Measurements from ENCODE around the gene TACC2.

Gene TACC2

DNA sequence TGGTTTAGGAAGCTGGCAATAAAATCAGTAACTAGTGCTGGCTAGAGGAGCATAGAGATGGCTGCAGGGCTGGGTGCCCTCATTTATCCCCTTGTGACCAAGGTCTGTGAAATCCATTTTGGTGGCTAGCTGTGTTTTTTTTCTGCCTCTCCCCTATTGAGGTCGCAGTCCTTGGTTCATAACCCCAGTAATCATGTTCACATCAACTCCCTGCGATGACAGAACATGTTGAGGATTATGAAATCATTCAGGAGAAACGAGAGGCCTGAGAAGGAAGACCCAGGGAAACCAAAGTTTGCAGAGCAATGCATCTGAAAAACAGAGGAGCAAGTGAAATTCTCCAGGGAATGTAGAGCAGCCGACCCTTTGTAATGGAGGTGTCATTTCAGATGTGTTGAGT is 126.9 kb downstream of the TACC2 start:
- peaks cover 0 to 2% of the 10 kb centered on the region in 2 donors for H3K4me1 Mint-ChIP-seq
- peaks cover 32 to 52% of the 10 kb centered on the region in 2 donors for H3K27me3 Mint-ChIP-seq
- no peak overlapping the region for H3K27ac Mint-ChIP-seq
- DNase-seq = no peak
- peaks cover 0 to 3% of the 10 kb centered on the region in 2 donors for H3K9me3 Mint-ChIP-seq
- no peak overlapping the region for H3K4me3 Mint-ChIP-seq
- no peaks in the 10 kb centered on the region for H3K36me3 Mint-ChIP-seq
- no peak for ATAC-seq (replicated peaks)

DNA sequence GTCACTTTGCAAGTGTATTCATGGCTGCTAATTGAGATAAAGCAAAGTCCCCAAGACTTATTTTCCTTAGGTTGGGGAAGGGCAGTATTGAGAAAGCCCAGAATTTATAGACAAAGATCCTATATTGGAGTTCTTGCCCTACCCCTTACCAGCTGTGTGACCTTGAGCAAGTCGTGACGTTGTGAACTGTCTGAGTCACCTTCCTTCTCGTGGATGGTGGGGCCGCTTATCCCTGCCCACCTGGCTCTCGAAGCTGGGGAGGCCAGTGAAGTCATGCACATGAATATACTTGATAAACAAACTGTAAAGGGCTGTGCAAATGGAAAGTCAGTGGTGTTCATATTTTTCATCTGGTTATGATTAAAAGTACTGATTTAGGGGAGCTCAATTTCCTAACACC is 127.4 kb downstream of the TACC2 start:
- Mint-ChIP-seq H3K4me1 (peaks cover 0 to 2% of the 10 kb centered on the region in 2 donors), H3K4me3 (no peak overlapping the region), H3K9me3 (no peaks in the 10 kb centered on the region), H3K27me3 (peaks cover 29 to 47% of the 10 kb centered on the region in 2 donors), H3K27ac (no peak overlapping the region), H3K36me3 (no peaks in the 10 kb centered on the region)
- ATAC-seq (replicated peaks) = no peak
- DNase-seq = no peak

DNA sequence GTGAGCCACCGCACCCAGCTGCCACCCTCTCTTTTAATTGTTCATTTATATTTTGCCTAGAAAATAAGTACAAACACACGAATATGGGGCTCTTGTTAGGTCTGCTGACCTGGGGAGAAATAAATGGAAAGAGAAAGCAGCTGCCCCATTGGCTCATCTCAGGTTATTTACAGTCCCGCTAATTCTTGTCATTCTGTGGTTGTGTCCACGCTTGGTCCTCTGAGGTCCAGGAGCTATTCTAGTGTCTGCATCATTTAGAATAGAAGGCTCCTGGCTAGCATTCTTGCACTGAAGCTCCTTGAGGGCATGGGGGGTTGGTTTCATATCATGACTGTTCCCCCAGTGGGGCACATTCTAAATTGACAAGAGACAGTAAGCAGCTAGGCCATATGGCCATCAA is 128.5 kb downstream of the TACC2 start:
- ATAC-seq (replicated peaks) (no peak), DNase-seq (no peak)
- no peak overlapping the region for H3K4me3 Mint-ChIP-seq
- H3K36me3 Mint-ChIP-seq = no peaks in the 10 kb centered on the region
- no peaks in the 10 kb centered on the region for H3K9me3 Mint-ChIP-seq
- H3K4me1 Mint-ChIP-seq = peaks cover 0 to 2% of the 10 kb centered on the region in 2 donors
- H3K27me3 Mint-ChIP-seq = peaks cover 17 to 36% of the 10 kb centered on the region in 2 donors
- H3K27ac Mint-ChIP-seq = no peak overlapping the region

DNA sequence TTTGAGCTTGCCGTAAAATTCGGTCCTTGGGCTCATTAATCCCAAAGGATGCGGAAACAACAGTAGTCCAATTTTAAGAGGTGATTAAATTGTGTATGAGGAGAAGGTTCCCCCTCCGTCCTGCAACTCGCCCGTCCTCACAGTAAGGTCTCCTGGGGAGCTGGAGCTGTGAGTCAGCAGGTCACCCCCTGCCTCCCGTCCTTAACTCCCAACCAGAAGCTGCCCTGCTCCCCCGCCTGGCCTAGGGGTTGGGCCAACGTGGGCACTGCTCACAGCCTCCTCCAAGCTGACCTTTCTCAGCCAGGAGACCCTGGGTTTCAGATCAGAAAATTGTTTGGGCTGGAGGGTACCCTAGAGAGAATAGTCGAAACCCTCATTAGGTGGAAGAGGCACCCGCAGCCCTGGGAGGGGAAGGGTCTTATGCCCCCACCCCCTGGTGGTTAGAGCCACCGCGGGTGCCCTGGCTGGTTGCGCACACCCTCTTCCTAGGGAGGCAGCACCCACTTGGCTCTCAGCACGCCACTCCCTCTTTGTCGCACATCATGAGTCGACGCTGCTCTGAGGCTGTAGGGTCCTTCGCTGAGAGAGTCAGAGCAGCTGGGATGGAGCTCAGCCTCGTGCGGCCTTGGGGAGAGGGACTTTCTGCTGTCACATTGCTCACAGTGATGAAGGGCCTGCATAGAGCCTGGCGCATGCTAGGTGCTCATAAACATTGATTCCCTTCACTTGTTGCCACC is 131.2 kb downstream of the TACC2 start:
- no peaks in the 10 kb centered on the region for H3K36me3 Mint-ChIP-seq
- H3K9me3 Mint-ChIP-seq = no peaks in the 10 kb centered on the region
- H3K4me3 Mint-ChIP-seq = no peak overlapping the region
- no peaks in the 10 kb centered on the region for H3K4me1 Mint-ChIP-seq
- H3K27me3 Mint-ChIP-seq = peaks cover 5 to 13% of the 10 kb centered on the region in 2 donors
- ATAC-seq (replicated peaks) (no peak), DNase-seq (no peak)
- H3K27ac Mint-ChIP-seq = no peak overlapping the region

DNA sequence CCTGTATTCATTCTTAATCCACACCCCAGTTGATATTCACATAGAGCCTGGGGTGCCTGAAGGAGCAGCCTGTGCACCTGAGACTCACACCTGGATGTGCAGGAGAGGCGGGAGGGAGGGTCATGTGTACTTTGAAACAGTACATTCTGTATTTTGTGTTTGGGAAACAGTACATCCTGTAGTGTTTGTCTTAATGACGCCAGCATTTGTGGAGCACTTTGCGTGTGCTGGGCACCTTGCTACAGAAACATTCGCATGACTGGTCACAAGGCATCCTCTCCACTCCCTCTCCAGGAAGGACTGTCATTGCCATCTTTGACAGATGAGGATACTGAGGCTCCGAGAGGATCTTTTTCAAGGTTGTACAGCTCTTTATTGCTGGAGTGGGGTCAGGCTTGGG is 132.1 kb downstream of the TACC2 start:
- H3K4me3 Mint-ChIP-seq = no peak overlapping the region
- peaks cover 0 to 1% of the 10 kb centered on the region in 2 donors for H3K9me3 Mint-ChIP-seq
- no peaks in the 10 kb centered on the region for H3K36me3 Mint-ChIP-seq
- peaks cover 0 to 5% of the 10 kb centered on the region in 2 donors for H3K27me3 Mint-ChIP-seq
- no peaks in the 10 kb centered on the region for H3K4me1 Mint-ChIP-seq
- no peak for ATAC-seq (replicated peaks)
- H3K27ac Mint-ChIP-seq = no peak overlapping the region
- no peak for DNase-seq

DNA sequence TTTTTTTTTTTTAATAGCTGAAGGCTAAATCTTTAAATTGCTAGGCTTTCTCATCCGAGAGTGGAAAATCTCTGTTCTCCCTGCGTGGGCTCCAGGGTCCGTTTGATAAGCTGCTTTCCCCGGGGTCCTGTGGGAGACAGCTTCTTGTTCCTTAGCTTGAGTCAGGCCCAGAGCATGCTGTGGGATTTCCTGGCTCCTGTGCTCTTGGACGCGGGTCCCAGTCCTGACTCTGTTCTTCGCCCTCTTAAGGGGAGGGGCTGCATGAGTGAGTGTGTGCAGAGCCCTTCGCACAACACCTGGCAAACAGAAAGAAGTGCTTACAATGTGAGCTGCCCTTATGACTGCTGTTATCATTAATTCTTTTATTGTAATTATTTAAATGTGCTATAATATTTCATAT is 133.5 kb downstream of the TACC2 start:
- Mint-ChIP-seq H3K9me3 (peaks cover 0 to 1% of the 10 kb centered on the region in 2 donors), H3K27me3 (peaks cover 0 to 5% of the 10 kb centered on the region in 2 donors), H3K27ac (no peak overlapping the region), H3K4me3 (no peak overlapping the region), H3K36me3 (no peaks in the 10 kb centered on the region), H3K4me1 (no peaks in the 10 kb centered on the region)
- ATAC-seq (replicated peaks) = no peak
- no peak for DNase-seq

DNA sequence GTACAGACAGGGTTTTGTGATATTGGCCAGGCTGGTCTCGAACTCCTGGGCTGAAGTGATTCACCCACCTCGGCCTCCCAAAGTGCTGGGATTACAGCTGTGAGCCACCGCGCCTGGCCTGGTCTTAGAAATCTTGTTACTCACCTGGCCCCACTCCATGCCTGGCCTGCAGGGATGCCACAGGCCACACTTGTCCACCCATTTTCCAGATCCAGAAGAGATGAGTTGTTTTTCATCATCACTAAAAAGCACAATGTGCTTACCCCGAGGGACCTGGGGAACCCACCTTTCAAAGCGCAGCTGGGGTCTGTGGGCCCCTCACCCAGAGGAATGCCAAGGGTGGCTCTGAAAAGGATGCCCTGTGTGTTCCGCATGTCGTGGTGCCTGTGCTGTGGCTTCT is 134.2 kb downstream of the TACC2 start:
- peaks cover 0 to 1% of the 10 kb centered on the region in 2 donors for H3K9me3 Mint-ChIP-seq
- no peak overlapping the region for H3K27ac Mint-ChIP-seq
- ATAC-seq (replicated peaks) (no peak), DNase-seq (no peak)
- no peaks in the 10 kb centered on the region for H3K4me1 Mint-ChIP-seq
- peaks cover 0 to 10% of the 10 kb centered on the region in 2 donors for H3K27me3 Mint-ChIP-seq
- no peak overlapping the region for H3K4me3 Mint-ChIP-seq
- H3K36me3 Mint-ChIP-seq = no peaks in the 10 kb centered on the region

DNA sequence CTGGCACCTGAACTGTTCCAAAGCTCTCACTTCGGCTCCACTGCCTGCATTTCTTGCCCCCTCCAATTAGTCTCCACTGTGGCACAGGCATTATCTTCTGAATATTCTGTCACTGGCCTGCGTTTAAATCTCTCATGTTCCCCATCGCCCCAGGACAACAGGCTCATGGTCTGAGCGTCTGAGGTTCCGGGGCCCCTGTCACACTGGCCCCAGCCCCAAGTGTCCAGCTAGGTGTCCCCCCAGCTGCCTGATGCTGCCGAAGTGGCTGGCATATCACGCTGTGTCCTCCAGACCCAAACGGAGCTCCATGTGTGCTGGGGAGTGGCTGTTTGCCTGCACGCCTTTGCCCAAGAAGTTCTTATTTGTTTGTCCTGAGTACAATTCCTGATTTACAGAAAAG is 135.4 kb downstream of the TACC2 start:
- ATAC-seq (replicated peaks) = no peak
- H3K36me3 Mint-ChIP-seq = no peaks in the 10 kb centered on the region
- no peak overlapping the region for H3K4me3 Mint-ChIP-seq
- H3K9me3 Mint-ChIP-seq = peaks cover 0 to 1% of the 10 kb centered on the region in 2 donors
- no peaks in the 10 kb centered on the region for H3K4me1 Mint-ChIP-seq
- peaks cover 0 to 12% of the 10 kb centered on the region in 2 donors for H3K27me3 Mint-ChIP-seq
- no peak for DNase-seq
- no peak overlapping the region for H3K27ac Mint-ChIP-seq

DNA sequence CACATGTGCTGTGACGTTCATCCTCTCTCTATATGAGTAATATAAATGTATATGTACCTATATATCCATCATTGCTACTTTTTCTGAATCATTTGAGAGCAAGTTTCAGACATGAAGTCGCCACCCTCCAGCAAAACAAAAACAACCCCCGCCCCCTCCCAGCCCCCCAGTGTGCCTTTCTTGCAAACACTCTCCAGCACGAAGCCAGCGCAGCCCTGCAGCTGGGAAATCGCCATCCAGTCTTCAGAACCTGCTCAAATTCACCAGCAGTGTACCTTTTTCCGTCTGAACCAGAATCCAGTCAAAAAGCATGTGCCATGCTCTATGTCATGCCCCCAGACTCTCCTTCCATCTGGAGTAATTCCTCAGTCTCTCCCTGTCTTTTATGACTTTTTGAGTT is 135.8 kb downstream of the TACC2 start:
- no peak overlapping the region for H3K27ac Mint-ChIP-seq

DNA sequence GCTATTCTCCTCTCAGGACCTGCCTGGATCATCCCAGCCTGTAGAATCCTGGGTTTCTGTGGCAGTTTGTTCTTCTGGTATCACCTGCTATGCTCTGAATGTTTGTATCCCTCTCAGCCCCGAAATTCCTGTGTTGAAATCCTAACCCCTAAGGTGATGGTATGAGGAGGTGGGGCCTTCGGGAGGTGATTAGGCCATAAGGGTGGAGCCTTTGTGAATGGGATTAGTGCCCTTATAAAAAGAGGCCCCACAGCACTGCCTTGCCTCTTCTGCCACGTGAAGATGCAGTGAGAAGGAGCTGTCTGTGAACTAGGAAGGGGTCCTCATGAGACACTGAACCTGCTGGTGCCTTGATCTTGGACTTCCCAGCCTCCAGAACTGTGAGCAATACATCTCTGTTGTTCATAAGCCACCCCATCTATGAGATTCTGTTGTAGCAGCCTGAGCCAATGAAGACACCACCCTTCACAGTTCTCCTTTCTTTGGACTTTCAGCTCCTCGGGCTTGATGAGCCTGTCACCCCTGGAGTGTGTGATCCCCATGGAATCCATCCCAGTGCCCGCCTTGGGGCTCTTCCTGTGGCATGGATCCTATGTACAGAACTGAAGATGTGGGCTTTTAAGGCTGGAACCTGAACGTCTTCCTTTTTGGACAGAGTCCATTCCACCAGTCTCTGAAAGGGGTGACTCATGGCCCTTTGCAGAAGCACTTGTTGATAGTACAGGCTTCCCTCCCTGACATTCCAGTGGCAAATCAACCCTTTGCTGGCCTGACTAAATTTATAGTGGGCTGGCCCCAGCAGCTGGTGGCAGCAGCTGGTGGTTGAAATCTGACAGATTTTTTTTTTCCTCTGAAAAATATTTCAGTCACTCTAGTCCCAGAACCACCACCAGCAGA is 138.0 kb downstream of the TACC2 start:
- no peaks in the 10 kb centered on the region for H3K36me3 Mint-ChIP-seq
- no peak for DNase-seq
- H3K27ac Mint-ChIP-seq = no peak overlapping the region
- ATAC-seq (replicated peaks) = no peak
- H3K4me1 Mint-ChIP-seq = no peaks in the 10 kb centered on the region
- H3K9me3 Mint-ChIP-seq = peaks cover 0 to 1% of the 10 kb centered on the region in 2 donors
- no peak overlapping the region for H3K4me3 Mint-ChIP-seq
- H3K27me3 Mint-ChIP-seq = peaks cover 4 to 18% of the 10 kb centered on the region in 2 donors

More for the DNA sequence above, 135.8 kb downstream of the TACC2 start:
- peaks cover 0 to 12% of the 10 kb centered on the region in 2 donors for H3K27me3 Mint-ChIP-seq
- no peak for ATAC-seq (replicated peaks)
- DNase-seq = no peak
- peaks cover 0 to 1% of the 10 kb centered on the region in 2 donors for H3K9me3 Mint-ChIP-seq
- H3K36me3 Mint-ChIP-seq = no peaks in the 10 kb centered on the region
- H3K4me1 Mint-ChIP-seq = no peaks in the 10 kb centered on the region
- no peak overlapping the region for H3K4me3 Mint-ChIP-seq

DNA sequence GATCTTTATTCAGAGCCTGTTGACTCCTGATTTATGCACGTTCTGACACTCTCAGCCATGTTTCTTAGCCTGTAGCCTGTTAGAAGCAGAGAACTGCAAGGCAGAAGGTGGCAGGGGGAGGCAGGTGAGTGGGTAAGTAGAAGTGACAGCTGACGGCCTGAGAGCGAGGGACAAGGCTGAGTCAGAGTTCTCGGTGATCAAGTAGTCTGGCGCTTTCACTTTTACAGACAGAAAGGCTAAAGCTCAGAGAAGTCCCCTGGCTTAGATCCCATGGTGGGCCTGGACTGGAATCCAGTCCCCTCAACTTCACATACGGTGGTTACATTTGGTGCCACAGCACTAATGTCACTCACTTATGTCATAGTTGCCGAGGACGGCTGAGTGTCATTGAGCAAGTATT is 139.0 kb downstream of the TACC2 start:
- no peak overlapping the region for H3K27ac Mint-ChIP-seq
- H3K4me1 Mint-ChIP-seq = peaks cover 2 to 6% of the 10 kb centered on the region in 2 donors
- H3K9me3 Mint-ChIP-seq = peaks cover 0 to 1% of the 10 kb centered on the region in 2 donors
- DNase-seq (no peak), ATAC-seq (replicated peaks) (no peak)
- peaks cover 4 to 20% of the 10 kb centered on the region in 2 donors for H3K27me3 Mint-ChIP-seq
- H3K36me3 Mint-ChIP-seq = no peaks in the 10 kb centered on the region
- H3K4me3 Mint-ChIP-seq = no peak overlapping the region

DNA sequence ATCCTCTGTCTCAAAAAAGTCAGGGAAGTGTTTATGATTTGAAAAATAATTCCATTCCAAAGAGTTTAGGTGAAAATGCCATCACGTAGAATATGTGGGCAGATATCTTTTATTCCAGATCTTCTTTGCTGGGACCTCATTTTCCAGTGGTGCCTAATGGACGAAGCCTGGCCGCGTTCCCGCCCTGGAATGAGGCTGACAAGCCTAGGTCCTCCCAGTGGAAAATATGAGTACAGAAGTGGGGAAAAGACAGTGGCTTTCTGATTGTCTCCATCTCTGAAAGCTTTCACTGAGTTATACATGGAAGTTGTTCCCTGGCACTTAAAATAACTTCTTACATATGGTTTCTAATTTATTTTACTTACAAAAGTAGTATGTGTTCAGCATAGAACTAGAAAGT is 139.4 kb downstream of the TACC2 start:
- DNase-seq (no peak), ATAC-seq (replicated peaks) (no peak)
- H3K4me1 Mint-ChIP-seq = peaks cover 6 to 10% of the 10 kb centered on the region in 2 donors
- peaks cover 0 to 1% of the 10 kb centered on the region in 2 donors for H3K9me3 Mint-ChIP-seq
- no peak overlapping the region for H3K4me3 Mint-ChIP-seq
- H3K36me3 Mint-ChIP-seq = no peaks in the 10 kb centered on the region
- H3K27me3 Mint-ChIP-seq = peaks cover 4 to 24% of the 10 kb centered on the region in 2 donors
- no peak overlapping the region for H3K27ac Mint-ChIP-seq

DNA sequence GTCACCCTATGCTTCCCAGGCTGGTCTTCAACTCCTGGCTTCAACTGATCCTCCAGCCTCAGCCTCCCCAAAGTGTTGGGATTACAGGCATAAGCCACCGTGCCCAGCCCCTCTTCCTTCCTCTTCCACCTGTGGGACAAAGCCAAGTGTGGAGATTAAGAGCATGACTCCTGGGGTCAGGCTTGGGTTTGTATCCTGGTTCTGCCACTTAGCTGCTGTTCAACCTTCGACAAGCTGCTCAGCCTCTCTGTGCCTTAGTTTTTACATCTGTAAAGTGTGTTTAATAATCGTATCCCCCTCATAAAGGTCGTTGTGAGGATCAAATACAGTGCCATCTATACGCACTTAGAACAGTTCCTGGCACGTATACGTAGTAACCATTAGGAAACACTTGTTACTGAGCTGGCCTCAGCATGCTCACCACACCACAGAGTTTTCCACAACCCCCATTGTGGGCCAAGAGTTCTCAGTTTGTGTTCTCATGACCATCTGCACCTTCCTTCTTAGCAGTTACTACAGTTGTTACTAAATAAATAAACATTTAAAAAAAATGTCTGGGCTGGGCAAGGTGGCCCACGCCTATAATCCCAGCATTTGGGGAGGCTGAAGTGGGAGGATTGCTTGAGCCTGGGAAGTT is 141.6 kb downstream of the TACC2 start:
- Mint-ChIP-seq H3K4me3 (no peak overlapping the region), H3K36me3 (no peaks in the 10 kb centered on the region)
- DNase-seq = no peak

DNA sequence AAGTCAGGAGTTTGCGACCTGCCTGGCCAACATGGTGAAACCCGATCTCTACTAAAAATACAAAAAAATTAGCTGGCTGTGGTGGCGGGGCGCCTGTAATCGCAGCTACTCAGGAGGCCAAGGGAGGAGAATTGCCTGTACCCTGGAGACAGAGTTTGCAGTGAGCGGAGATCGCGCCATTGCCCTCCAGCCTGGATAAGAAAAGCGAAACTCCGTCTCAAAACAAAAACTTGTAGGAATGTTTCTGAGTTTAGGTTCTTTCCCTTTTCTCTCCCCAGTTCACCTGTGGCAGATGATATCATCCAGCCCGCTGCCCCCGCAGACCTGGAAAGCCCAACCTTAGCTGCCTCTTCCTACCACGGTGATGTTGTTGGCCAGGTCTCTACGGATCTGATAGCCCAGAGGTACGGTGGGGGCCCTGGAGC is 143.4 kb downstream of the TACC2 start:
- H3K4me3 Mint-ChIP-seq = no peak overlapping the region
- H3K4me1 Mint-ChIP-seq = peaks cover 8 to 13% of the 10 kb centered on the region in 2 donors
- H3K27me3 Mint-ChIP-seq = peaks cover 9 to 25% of the 10 kb centered on the region in 2 donors
- DNase-seq (no peak), ATAC-seq (replicated peaks) (peak in 1 of 2 donors; percentile 15)
- H3K27ac Mint-ChIP-seq = no peak overlapping the region
- H3K36me3 Mint-ChIP-seq = no peaks in the 10 kb centered on the region
- no peaks in the 10 kb centered on the region for H3K9me3 Mint-ChIP-seq

More for the DNA sequence above, 141.6 kb downstream of the TACC2 start:
- peaks cover 8 to 13% of the 10 kb centered on the region in 2 donors for H3K4me1 Mint-ChIP-seq
- peaks cover 0 to 1% of the 10 kb centered on the region in 2 donors for H3K9me3 Mint-ChIP-seq
- H3K27me3 Mint-ChIP-seq = peaks cover 9 to 25% of the 10 kb centered on the region in 2 donors
- H3K27ac Mint-ChIP-seq = no peak overlapping the region
- no peak for ATAC-seq (replicated peaks)

All from stimulated activated naive B cell treated with anti-CD40 and anti-IgM and Interleukin-4, amounts not matched to agents 10 μg/mL and 1 μg/mL and 100 μg/mL, for 72 hours (primary cell).